ENCODE measurements around the gene TARBP1. TPM values are rescaled to one million over a fixed set of nuclear protein-coding genes. Genes with fewer than 3 reads are reported as not detected.
"Not testable (repeated sequence)": the region's sequence is repeated elsewhere in the genome, so short reads cannot be mapped to it uniquely, and the experiment has no call there.

Gene TARBP1
- total and polyA plus RNA-seq, 12 donors, result 4.6 to 49.9 (median 9.0) TPM

DNA sequence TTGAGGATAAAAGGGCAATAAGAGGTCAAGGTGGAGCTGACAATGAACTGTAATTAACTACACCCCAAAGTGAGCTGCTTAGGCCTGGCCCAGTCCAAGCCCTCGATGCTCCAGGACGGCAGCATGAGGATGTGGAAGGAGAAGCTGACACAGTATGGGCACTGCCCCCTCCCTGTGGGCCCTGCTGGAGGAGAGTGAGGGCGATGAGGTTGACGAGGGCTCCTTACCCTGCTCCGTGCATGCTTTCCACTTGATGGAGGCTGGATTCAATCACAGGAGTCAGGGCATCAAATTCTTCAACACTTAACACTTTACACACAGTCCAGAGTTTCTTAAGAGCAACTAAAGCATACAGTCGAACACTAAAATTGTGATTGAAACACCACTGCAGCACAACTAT is 73.3 kb downstream of the TARBP1 start:
- Histone ChIP-seq H3K9me3 (no peaks in the 10 kb centered on the region), H3K36me3 (peaks cover 0 to 43% (median 4%) of the 10 kb centered on the region in 9 donors), H3K27ac (no peak overlapping the region), H3K4me1 (peaks cover 0 to 10% (median 0%) of the 10 kb centered on the region in 9 donors), H3K27me3 (no peaks in the 10 kb centered on the region), H3K4me3 (no peak overlapping the region)
- TF ChIP-seq, protein P1, sequence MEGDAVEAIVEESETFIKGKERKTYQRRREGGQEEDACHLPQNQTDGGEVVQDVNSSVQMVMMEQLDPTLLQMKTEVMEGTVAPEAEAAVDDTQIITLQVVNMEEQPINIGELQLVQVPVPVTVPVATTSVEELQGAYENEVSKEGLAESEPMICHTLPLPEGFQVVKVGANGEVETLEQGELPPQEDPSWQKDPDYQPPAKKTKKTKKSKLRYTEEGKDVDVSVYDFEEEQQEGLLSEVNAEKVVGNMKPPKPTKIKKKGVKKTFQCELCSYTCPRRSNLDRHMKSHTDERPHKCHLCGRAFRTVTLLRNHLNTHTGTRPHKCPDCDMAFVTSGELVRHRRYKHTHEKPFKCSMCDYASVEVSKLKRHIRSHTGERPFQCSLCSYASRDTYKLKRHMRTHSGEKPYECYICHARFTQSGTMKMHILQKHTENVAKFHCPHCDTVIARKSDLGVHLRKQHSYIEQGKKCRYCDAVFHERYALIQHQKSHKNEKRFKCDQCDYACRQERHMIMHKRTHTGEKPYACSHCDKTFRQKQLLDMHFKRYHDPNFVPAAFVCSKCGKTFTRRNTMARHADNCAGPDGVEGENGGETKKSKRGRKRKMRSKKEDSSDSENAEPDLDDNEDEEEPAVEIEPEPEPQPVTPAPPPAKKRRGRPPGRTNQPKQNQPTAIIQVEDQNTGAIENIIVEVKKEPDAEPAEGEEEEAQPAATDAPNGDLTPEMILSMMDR (IDR thresholded peaks at IDR 0.05), result no peak
- WGBS, 2 donors, result 64% methylated on average over 6 of the region's 6 CpGs
- DNase-seq, result no peak
- no peak for ATAC-seq
- intact Hi-C loops (cut with DNase I), result no loop called here

DNA sequence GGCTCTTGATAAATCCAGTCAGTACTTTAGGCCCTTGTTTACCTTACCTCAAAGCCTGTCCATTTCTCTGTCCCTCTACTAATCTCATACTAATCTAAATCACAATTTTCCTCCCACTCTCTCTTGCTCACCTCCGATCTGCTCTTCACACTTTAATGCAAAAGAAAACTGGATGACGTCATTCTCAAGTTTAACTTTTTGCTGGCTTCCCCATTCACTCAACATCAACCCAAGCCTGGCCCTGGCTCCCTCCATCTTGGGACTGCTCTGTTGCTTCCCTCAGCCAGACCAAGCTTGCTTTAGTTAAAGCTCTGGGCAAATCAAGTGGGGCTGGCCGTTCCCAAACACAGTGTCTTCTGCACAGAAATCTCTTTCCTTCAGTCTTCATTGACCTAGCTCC is 76.0 kb downstream of the TARBP1 start:
- DNase-seq (no peak), ATAC-seq (no peak)
- Histone ChIP-seq H3K27ac (no peak overlapping the region), H3K9me3 (no peaks in the 10 kb centered on the region), H3K27me3 (no peaks in the 10 kb centered on the region), H3K4me3 (no peak overlapping the region), H3K36me3 (peaks cover 0 to 25% (median 0%) of the 10 kb centered on the region in 9 donors), H3K4me1 (peaks cover 0 to 32% (median 0%) of the 10 kb centered on the region in 9 donors)
- 92 to 96% methylated on average over 3 of the region's 3 CpGs for WGBS, 2 donors
- intact Hi-C loops (cut with DNase I), result no loop called here
- TF ChIP-seq, protein P1 (IDR thresholded peaks at IDR 0.05), result no peak

DNA sequence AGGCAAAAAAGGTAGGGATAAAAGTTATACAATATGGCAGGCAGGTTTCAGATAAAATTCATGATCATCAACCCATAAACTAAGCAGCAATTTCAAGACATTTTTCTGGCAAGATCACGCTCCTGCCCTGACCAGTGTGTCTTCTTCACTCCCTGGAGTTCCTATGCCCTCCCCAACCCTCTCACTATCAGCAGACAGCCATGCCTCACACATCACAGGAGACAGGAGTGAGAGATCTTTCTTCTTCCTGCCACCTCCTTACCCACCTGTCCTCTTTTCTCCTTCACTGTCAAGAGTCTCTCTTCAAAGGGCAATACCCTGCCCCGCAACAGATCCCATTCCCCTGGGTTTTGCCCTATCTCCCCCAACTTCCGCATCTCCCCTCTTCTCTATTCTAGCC is 77.3 kb downstream of the TARBP1 start:
- intact Hi-C loops (cut with DNase I), result no loop called here
- no peak overlapping the region for H3K4me3 ChIP-seq
- no peak for ATAC-seq
- no peaks in the 10 kb centered on the region for H3K9me3 ChIP-seq
- no peaks in the 10 kb centered on the region for H3K27me3 ChIP-seq
- TF ChIP-seq, protein P1 (IDR thresholded peaks at IDR 0.05), result no peak
- DNase-seq, result no peak
- H3K27ac ChIP-seq, result peak overlapping the region in 4 of 10 donors; percentile 10 to 77 (median 55)
- H3K4me1 ChIP-seq, result peaks cover 0 to 33% (median 0%) of the 10 kb centered on the region in 9 donors
- H3K36me3 ChIP-seq, result peaks cover 0 to 22% (median 0%) of the 10 kb centered on the region in 9 donors
- 97 to 98% methylated on average over 3 of the region's 3 CpGs for WGBS, 2 donors

DNA sequence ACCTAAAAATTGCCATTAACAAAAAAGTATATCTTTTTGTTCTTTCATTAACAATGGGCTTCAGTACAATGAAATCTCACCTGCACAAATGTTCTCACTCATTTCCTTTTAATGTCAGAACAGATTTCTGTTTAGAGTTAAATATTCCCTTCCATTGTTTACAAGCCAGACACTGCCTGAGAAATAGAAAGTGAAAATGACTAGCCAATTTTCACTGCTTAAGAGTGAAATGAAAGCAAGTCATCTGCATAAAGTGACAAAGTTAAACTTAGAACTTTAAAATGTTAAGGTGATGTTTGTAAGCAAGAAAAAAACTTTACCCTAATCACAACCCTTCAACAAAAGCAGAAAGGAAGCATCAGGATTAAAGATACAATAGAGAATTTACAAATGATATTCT is 78.2 kb downstream of the TARBP1 start:
- Histone ChIP-seq H3K36me3 (peaks cover 0 to 21% (median 0%) of the 10 kb centered on the region in 9 donors), H3K4me3 (peak overlapping the region in 3 of 10 donors; percentile 16 to 25 (median 19)), H3K9me3 (no peaks in the 10 kb centered on the region), H3K27ac (peak overlapping the region in 8 of 10 donors; percentile 9 to 77 (median 35)), H3K27me3 (no peaks in the 10 kb centered on the region), H3K4me1 (peaks cover 0 to 39% (median 0%) of the 10 kb centered on the region in 9 donors)
- intact Hi-C loops (cut with DNase I), result no loop called here
- TF ChIP-seq, protein P1 (IDR thresholded peaks at IDR 0.05), result no peak
- ATAC-seq, result peak in 3 of 8 donors; percentile 41 to 55 (median 47)
- DNase-seq, result no peak

DNA sequence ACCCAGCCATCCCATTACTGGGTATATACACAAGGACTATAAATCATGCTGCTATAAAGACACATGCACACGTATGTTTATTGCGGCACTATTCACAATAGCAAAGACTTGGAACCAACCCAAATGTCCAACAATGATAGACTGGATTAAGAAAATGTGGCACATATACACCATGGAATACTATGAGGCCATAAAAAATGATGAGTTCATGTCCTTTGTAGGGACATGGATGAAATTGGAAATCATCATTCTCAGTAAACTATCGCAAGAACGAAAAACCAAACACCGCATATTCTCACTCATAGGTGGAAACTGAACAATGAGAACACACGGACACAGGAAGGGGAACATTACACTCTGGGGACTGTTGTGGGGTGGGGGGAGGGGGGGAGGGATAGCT is 79.5 kb downstream of the TARBP1 start:
- Histone ChIP-seq H3K4me1 (peaks cover 0 to 42% (median 0%) of the 10 kb centered on the region in 9 donors), H3K36me3 (peaks cover 0 to 22% (median 0%) of the 10 kb centered on the region in 9 donors), H3K4me3 (peak overlapping the region in 1 of 10 donors; percentile 45), H3K27ac (peak overlapping the region in 1 of 10 donors; percentile 86)
- H3K9me3 ChIP-seq; ATAC-seq; DNase-seq; intact Hi-C loops (cut with DNase I); H3K27me3 ChIP-seq: not testable (repeated sequence)
- WGBS, 2 donors, result 84 to 91% methylated on average over 6 of the region's 6 CpGs

Data from heart right ventricle (tissue), 16 donors.